GM18868 (cell line): ENCODE data around the gene TXNL4B.
A peak's percentile ranks its signal among the peaks of the same experiment; 100 is the strongest.

Source experiments
- ATAC-seq: cut with Tn5 transposase; IDR thresholded peaks from one replicate; pipeline ENCODE4 v1.9.1; 2021; ENCODE audit warnings: mild to moderate bottlenecking, moderate library complexity; ENCODE audit not compliant: unreplicated experiment

Gene TXNL4B

DNA sequence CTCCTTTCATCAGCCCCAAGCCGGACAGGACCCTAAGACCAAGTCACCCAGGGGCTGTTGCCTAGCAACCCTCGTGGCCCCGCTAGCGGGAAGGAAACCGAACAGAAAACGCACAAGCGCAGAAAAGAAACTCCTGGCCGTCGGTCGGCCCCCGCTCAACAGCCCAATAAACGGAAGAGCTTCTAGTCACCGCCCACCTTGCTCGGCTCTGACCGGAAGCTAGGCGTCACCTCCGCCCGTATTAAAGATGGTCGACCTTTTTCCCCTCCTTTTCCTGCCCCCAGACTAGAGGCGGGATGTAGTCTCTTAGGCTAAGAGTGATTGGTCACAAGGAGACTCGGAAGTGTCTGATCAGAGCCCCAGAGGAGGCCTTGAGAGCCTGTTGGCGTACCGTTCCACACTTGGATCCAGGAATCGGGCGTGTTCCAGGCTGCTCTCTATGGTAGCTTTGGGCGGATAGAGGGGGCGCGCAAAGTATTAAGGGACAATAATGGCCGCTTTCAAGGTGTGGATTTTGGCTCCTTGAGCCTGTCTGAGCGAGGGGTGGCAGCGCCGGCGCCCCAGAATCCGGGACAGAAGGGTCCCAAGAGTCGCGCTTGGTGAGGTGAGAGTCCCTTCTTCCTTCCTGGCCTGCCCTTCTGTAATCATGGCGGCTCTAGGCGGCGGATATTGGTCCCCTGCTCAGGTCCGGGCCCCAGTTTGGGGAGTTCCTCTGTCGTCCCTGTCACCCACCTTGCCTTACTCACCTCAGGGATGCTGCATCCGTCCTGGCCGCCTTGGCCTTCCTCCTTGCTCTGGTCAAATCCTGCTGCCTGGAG, at the start of gene TXNL4B, which contains the start of gene DHX38:
TXNL4B (minus strand) TSS at position 173 of the 818 bp plus-strand sequence. CDS start 2,871 bp downstream, outside the sequence.
DHX38 (plus strand) TSS at position 400 of the 818 bp plus-strand sequence. CDS start 2,311 bp downstream, outside the sequence.
- ATAC-seq, result peak; percentile 98

DNA sequence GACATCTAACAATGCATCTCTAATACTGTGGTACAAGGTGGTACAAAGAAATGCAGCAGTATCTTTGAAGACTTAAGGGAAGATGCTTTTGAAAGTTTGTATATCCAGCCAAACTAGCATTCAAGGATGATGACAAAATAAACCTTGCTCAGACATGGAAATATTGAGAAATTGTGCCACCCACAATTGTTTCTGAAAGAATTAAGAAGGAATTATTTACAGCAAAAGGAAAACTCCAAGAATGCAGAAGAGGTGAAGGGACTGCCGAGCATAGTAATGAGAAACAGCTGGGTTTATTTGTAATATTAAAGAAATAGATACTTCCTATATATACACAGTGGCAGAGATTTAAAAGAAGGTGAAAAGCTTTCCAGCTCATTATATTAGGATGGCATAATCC, 49.1 kb upstream of the TXNL4B start:
- no peak for ATAC-seq

DNA sequence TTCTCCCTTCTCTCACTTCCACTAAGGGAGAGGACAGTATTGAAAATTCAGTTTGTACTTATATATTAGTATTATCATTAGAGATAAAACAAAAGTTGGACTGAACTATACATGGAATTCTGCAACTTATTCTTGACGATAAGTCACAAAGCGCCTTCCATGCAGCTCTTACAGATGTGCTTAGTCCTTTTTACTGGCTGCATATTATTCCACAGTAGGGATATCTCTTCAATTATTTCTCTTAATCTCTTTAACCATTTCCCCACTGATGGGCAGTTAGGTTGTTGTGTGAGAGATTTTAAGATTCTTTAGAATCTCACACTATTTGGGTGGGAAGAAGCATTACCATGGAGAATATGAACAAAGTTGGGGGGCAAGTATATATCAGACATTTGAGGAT, 46.5 kb upstream of the TXNL4B start:
- ATAC-seq, result no peak

GRCh38 chr16:72138064-72138572, 44.7 kb upstream of the TXNL4B start:
- ATAC-seq, result no peak

DNA sequence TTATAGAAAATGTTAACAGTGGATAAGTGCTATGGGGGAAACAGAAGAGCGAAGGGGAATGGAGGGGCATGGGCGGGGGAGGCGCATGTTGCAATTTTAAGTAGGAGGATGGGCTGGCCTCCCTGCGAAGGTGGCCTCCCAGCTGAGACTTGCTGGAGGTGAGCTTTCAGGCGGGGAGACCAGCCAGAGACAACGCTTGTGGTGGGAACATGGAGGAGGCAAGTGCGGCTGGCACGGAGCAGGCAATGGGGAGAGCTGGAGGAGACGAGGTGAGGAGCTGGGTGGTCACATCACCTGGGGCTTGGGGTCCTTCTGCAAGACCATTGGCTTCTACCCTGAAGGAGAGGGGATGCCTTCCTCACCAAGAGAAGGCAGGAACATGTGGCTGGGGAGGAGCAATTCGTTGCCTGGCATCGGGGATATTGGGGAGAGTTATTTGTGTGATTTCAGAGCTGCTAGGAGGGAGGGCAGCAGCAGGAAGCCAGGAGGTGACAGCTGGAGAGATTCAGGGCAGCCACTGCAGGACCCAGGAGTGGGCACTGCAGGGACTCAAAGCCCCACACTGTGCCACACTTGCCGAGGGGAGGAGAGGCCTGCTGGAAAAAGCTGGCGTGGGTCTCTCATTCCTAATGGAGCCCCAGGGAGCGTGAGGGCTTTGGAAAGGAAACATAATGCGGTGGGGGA, 44.1 kb upstream of the TXNL4B start:
- ATAC-seq, result no peak

GRCh38 chr16:72134507-72134906, 41.1 kb upstream of the TXNL4B start:
- ATAC-seq, result no peak

- ATAC-seq, result no peak
Measured at GRCh38 chr16:72132726-72133125, 39.3 kb upstream of the TXNL4B start.

- ATAC-seq, result no peak
Measured at GRCh38 chr16:72131036-72131435, 37.6 kb upstream of the TXNL4B start.

GRCh38 chr16:72129976-72130656, 36.7 kb upstream of the TXNL4B start:
- ATAC-seq, result no peak

DNA sequence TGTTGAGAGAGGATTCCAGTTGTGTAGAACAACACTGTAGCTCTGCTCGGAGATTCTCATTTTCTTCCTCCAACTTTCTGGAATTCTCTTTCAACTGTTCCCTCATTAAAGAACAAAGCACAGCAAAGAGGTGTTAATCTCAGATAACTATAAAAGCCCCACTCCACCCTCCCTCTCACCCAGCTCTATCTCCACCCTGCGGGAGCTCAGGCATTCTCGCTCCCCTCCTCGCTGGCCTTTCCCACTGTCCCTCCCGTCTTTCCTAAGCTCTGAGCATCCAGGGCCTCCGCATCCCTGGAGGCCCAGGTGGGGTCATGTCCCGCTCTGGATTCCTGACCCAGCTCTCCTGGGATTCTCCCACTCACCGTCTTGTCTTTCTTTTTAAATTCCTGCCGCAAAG, 35.3 kb upstream of the TXNL4B start:
- ATAC-seq, result no peak

DNA sequence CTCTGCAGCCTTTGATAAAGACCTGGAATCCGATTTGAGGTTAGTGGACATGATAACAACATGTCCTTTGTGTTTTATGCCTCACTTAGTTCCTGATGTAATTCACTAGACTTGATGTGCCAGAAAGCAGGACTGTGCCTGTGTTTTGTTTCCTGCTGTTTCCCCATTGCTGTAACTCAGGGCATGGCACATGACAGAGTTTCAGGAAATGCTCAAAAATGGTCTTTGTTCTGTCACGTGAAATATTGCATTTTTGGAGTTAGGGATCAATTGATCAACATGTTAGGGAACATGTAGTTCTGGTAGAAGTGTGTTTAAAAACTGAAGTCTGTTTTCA, 33.0 kb upstream of the TXNL4B start:
- ATAC-seq, result no peak

- ATAC-seq, result no peak
Measured at GRCh38 chr16:72125635-72126428, 32.4 kb upstream of the TXNL4B start.

DNA sequence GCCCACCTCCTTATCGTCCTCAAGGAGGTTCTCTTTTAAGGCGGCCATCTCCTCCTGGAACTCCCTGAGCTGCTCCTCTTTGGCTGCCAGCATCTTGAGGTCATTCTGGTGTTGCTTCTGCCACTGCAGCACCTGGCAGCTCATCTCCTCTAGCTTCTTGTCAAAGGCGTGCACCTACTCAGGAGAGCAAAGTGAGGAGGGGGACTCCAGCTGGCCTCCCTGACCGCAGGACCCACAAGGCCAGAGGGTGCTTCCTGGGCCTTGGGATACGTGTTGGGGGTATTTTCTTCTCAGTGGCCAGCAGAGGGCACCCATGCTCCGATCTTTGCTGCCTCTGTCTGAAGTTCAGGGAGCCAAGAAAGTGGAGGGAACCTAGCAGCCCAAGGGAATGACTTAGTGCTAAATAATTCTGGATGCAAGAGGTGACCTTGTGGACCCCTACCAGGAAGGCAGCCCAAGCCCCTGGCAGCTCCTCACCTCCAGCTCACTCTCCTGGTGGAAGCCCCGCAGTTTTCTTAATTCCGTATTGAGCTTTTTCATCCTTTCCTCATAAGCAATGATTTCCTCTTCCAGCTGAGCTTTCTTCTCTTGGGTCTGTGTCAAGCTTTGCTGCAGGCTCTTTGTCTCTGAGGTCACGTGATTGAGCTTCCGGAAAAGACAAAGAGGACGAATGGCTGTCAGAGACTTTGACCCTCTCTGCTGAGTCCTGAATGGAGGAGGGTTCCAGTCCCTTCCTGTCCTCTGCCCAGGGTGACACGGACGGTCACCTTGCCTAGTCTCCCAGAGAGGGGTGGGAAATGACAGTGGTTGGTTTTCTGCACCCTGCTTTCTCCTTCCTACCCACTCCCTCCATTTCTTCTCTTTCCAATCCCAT, 31.6 kb upstream of the TXNL4B start:
- ATAC-seq, result peak; percentile 63

GRCh38 chr16:72124148-72124547, 30.7 kb upstream of the TXNL4B start:
- no peak for ATAC-seq

- ATAC-seq, result no peak
Measured at GRCh38 chr16:72123426-72123825, 30.0 kb upstream of the TXNL4B start.

GRCh38 chr16:72122916-72123315, 29.5 kb upstream of the TXNL4B start:
- ATAC-seq, result no peak

- ATAC-seq, result no peak
Measured at GRCh38 chr16:72122308-72122707, 28.9 kb upstream of the TXNL4B start.

GRCh38 chr16:72120026-72120425, 26.6 kb upstream of the TXNL4B start:
- ATAC-seq, result no peak

DNA sequence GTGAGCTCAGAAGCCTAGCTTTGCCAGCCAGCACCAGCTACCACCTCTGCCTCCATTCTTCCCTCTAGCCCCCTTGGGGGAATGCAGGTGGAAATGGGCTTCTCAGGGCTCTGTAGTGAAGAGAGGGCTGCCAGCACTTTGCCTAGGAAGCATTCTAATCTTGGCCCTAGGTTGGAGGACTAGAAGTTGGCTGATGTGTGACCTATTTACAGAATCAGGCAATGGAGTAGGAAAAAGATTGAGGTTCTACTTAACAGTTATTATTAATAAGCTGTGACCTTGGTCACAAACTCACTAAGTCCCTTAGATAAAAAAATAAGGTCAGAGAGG, 20.2 kb upstream of the TXNL4B start:
- ATAC-seq, result no peak
